Naive B cell (primary cell): ENCODE measurements around the gene SCN1A. TPM values are rescaled to one million over a fixed set of nuclear protein-coding genes. Genes with fewer than 3 reads are reported as not detected.
"Not testable (repeated sequence)": the region's sequence is repeated elsewhere in the genome, so short reads cannot be mapped to it uniquely, and the experiment has no call there.

Source experiments
- ATAC-seq, 2 donors: fragments of 150-1000 bp; cut with Tn5 transposase; 2 replicates each; pipeline ENCODE4 v1.10.0; 2021; ENCODE audit warnings: low read depth in 2 of 2, mild to moderate bottlenecking in 2 of 2, moderate library complexity in 2 of 2
- DNase-seq: peaks from one replicate; pipeline ENCODE4 v3.0.0; 2022
- H3K27ac Mint-ChIP-seq, 6 donors: one replicate each; pipeline ENCODE4 v1.8.0; 2020 to 2022; ENCODE audit warnings: mild to moderate bottlenecking in 6 of 6, mixed read lengths in 6 of 6, moderate library complexity in 5 of 6, inconsistent platforms in 2 of 6
- H3K27me3 Mint-ChIP-seq, 3 donors: one replicate each; pipeline ENCODE4 v1.8.0; 2021 to 2022; ENCODE audit warnings: mixed read lengths in 3 of 3, mild to moderate bottlenecking in 1 of 3
- H3K36me3 Mint-ChIP-seq, 2 donors: one replicate each; pipeline ENCODE4 v1.8.0; 2020 to 2022; ENCODE audit warnings: mixed read lengths in 2 of 2, inconsistent platforms in 1 of 2, mild to moderate bottlenecking in 1 of 2
- H3K4me1 Mint-ChIP-seq, 3 donors: one replicate each; pipeline ENCODE4 v1.8.0; 2020 to 2022; ENCODE audit warnings: mixed read lengths in 3 of 3, inconsistent platforms in 1 of 3, mild to moderate bottlenecking in 1 of 3, moderate library complexity in 1 of 3
- H3K4me3 Mint-ChIP-seq, 8 donors: one replicate each; pipeline ENCODE4 v1.8.0; 2020 to 2022; ENCODE audit warnings: mild to moderate bottlenecking in 8 of 8, mixed read lengths in 8 of 8, moderate library complexity in 8 of 8, inconsistent platforms in 2 of 8
- H3K9me3 Mint-ChIP-seq, 7 donors: one replicate each; pipeline ENCODE4 v1.8.0; 2020 to 2022; ENCODE audit warnings: mixed read lengths in 7 of 7, mild to moderate bottlenecking in 5 of 7, inconsistent platforms in 2 of 7, moderate library complexity in 1 of 7
- polyA plus RNA-seq, 6 donors: library from polyadenylated mRNA; unstranded; fragments of 300-500 nt; fragmentation: Illumina TruSeq; gene quantifications; one replicate each; pipeline ENCODE4 v1.2.3, GENCODE V29; 2021; ENCODE audit warnings: low read depth in 6 of 6

Gene SCN1A
- polyA plus RNA-seq, 6 donors from 2014 or later = not detected

- Mint-ChIP-seq H3K36me3 (no peaks in the 10 kb centered on the region), H3K9me3 (no peaks in the 10 kb centered on the region)
These were observed 1.7 kb downstream of the SCN1A start for GRCh38 chr2:166126007-166126639.

GRCh38 chr2:166125557-166125956 is 2.3 kb downstream of the SCN1A start:
- no peak for DNase-seq
- no peaks in the 10 kb centered on the region for H3K9me3 Mint-ChIP-seq
- ATAC-seq = no peak
- no peaks in the 10 kb centered on the region for H3K36me3 Mint-ChIP-seq
- peaks cover 2 to 6% (median 4%) of the 10 kb centered on the region in 3 donors for H3K4me1 Mint-ChIP-seq
- peaks cover 8 to 40% (median 17%) of the 10 kb centered on the region in 3 donors for H3K27me3 Mint-ChIP-seq
- H3K4me3 Mint-ChIP-seq = no peak overlapping the region
- H3K27ac Mint-ChIP-seq = peak overlapping the region in 1 of 6 donors; percentile 53

More at GRCh38 chr2:166126007-166126639, 1.7 kb downstream of the SCN1A start:
- H3K27ac Mint-ChIP-seq = no peak overlapping the region
- no peak for DNase-seq
- no peak overlapping the region for H3K4me3 Mint-ChIP-seq
- peaks cover 2 to 6% (median 4%) of the 10 kb centered on the region in 3 donors for H3K4me1 Mint-ChIP-seq
- peaks cover 10 to 42% (median 19%) of the 10 kb centered on the region in 3 donors for H3K27me3 Mint-ChIP-seq
- no peak for ATAC-seq

DNA sequence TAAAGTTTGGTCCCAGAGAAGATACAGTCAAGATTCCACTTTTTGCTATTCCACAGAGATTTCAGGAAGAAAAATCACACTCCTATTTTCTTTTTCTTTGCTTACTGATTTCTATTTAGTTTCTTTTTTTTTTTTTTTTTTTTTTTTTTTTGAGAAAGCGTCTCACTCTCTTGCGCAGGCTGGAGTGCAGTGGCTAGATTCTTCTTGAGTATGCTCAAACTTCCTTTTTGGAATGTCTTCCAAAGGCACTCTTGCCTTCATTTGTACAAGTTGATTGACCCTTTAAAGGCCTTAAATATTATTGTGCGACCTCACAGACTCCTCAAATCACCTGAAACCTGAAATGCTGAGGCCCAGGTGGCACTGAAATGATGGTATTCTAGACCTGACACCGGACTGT is 9.6 kb downstream of the SCN1A start:
- ATAC-seq (no peak), DNase-seq (no peak)
- Mint-ChIP-seq H3K4me1 (no peaks in the 10 kb centered on the region), H3K27ac (no peak overlapping the region), H3K36me3 (no peaks in the 10 kb centered on the region), H3K9me3 (no peaks in the 10 kb centered on the region), H3K27me3 (no peaks in the 10 kb centered on the region), H3K4me3 (no peak overlapping the region)

GRCh38 chr2:166117491-166117890 is 10.3 kb downstream of the SCN1A start:
- ATAC-seq = no peak
- Mint-ChIP-seq H3K4me3 (no peak overlapping the region), H3K9me3 (no peaks in the 10 kb centered on the region), H3K4me1 (no peaks in the 10 kb centered on the region), H3K27ac (no peak overlapping the region), H3K27me3 (no peaks in the 10 kb centered on the region), H3K36me3 (no peaks in the 10 kb centered on the region)
- no peak for DNase-seq

- Mint-ChIP-seq H3K4me1 (no peaks in the 10 kb centered on the region), H3K4me3 (no peak overlapping the region), H3K27ac (no peak overlapping the region), H3K27me3 (no peaks in the 10 kb centered on the region), H3K36me3 (no peaks in the 10 kb centered on the region), H3K9me3 (peaks cover 0 to 3% (median 0%) of the 10 kb centered on the region in 7 donors)
- DNase-seq (no peak), ATAC-seq (no peak)
These were observed 12.2 kb downstream of the SCN1A start for GRCh38 chr2:166115589-166115988.

- no peaks in the 10 kb centered on the region for H3K27me3 Mint-ChIP-seq
- no peak for ATAC-seq
- H3K4me3 Mint-ChIP-seq = no peak overlapping the region
- no peaks in the 10 kb centered on the region for H3K4me1 Mint-ChIP-seq
- no peak overlapping the region for H3K27ac Mint-ChIP-seq
- DNase-seq = no peak
- no peaks in the 10 kb centered on the region for H3K36me3 Mint-ChIP-seq
- peaks cover 0 to 8% (median 0%) of the 10 kb centered on the region in 7 donors for H3K9me3 Mint-ChIP-seq
These were observed 15.6 kb downstream of the SCN1A start for GRCh38 chr2:166112193-166112605.

- Mint-ChIP-seq H3K9me3 (peaks cover 0 to 8% (median 0%) of the 10 kb centered on the region in 7 donors), H3K4me3 (no peak overlapping the region), H3K36me3 (no peaks in the 10 kb centered on the region), H3K27ac (no peak overlapping the region), H3K4me1 (peaks cover 0 to 2% (median 0%) of the 10 kb centered on the region in 3 donors), H3K27me3 (no peaks in the 10 kb centered on the region)
- ATAC-seq (no peak), DNase-seq (no peak)
These were observed 21.3 kb downstream of the SCN1A start for GRCh38 chr2:166106431-166107015.

- Mint-ChIP-seq H3K4me3 (no peak overlapping the region), H3K4me1 (peaks cover 0 to 2% (median 0%) of the 10 kb centered on the region in 3 donors), H3K27me3 (no peaks in the 10 kb centered on the region), H3K9me3 (peaks cover 0 to 4% (median 0%) of the 10 kb centered on the region in 7 donors), H3K27ac (no peak overlapping the region), H3K36me3 (no peaks in the 10 kb centered on the region)
- no peak for ATAC-seq
- DNase-seq = no peak
These were observed 23.0 kb downstream of the SCN1A start for GRCh38 chr2:166104773-166105172.

DNA sequence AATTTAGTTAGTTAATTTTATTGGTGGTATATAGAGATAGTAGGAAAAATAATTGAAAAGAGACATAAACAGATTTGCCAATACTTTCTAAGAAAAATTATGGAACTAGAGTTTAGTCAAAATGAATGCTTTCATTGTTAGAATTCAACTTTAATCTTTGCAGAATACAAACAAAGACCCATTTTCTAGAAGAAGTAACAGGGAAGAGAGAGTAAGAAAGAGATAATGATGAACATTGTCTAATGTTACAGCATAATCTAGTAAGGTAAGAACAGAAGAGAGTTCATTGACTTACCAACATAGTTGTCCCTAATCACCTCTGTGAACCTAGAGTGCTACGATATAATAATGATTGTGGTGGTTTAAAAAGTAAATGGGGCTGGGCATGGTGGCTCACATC is 23.7 kb downstream of the SCN1A start:
- no peaks in the 10 kb centered on the region for H3K27me3 Mint-ChIP-seq
- ATAC-seq (no peak), DNase-seq (no peak)
- H3K4me3 Mint-ChIP-seq = no peak overlapping the region
- H3K36me3 Mint-ChIP-seq = no peaks in the 10 kb centered on the region
- peaks cover 0 to 2% (median 0%) of the 10 kb centered on the region in 3 donors for H3K4me1 Mint-ChIP-seq
- peaks cover 0 to 4% (median 0%) of the 10 kb centered on the region in 7 donors for H3K9me3 Mint-ChIP-seq
- H3K27ac Mint-ChIP-seq = no peak overlapping the region

DNA sequence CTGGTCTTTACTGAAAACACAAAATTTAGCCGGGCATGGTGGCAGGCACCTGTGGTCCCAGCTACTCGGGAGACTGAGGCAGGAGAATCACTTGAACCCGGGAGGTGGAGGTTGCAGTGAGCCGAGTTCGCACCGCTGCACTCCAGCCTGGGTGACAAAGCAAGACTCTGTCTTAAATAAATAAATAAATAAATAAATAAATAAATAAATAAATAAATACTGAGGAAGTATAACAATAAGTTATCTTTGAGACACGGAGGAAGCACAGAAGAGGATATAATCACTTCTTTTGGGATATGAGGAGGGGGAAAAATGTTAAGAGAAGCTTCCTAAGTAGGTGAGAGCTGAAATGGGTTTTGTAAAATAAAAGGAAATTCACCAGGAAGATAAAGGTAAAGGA is 24.5 kb downstream of the SCN1A start:
- H3K4me1 Mint-ChIP-seq, ATAC-seq, H3K4me3 Mint-ChIP-seq, H3K36me3 Mint-ChIP-seq, DNase-seq, H3K9me3 Mint-ChIP-seq, H3K27ac Mint-ChIP-seq, H3K27me3 Mint-ChIP-seq: not testable (repeated sequence)

- no peaks in the 10 kb centered on the region for H3K9me3 Mint-ChIP-seq
- DNase-seq = no peak
These were observed 33.5 kb downstream of the SCN1A start for GRCh38 chr2:166094325-166094724.

DNA sequence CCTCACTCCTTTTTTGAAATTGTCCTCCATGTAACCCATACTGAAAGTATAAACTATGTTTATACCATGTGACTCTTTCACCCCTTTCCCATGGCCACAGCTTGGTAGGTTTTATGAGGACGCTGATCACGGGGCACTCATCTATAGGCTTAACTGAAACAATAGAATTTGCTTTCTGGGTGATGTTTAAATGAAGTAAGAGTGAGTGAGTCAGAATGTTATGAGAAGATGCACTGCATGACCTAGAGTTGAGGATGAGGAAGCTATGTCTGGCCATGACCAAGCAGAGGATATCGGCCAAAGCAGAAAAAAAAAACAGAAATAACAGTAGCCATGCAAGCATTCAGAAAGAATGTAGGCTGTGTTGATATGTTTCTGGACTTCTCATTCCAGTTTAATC is 34.9 kb downstream of the SCN1A start:
- DNase-seq (no peak), ATAC-seq (no peak)
- Mint-ChIP-seq H3K4me3 (no peak overlapping the region), H3K36me3 (no peaks in the 10 kb centered on the region), H3K27me3 (peaks cover 0 to 4% (median 0%) of the 10 kb centered on the region in 3 donors), H3K27ac (no peak overlapping the region), H3K9me3 (no peaks in the 10 kb centered on the region), H3K4me1 (no peaks in the 10 kb centered on the region)

More at GRCh38 chr2:166094325-166094724, 33.5 kb downstream of the SCN1A start:
- Mint-ChIP-seq H3K36me3 (no peaks in the 10 kb centered on the region), H3K4me1 (no peaks in the 10 kb centered on the region), H3K4me3 (no peak overlapping the region), H3K27me3 (peaks cover 0 to 8% (median 0%) of the 10 kb centered on the region in 3 donors), H3K27ac (no peak overlapping the region)
- ATAC-seq = no peak

GRCh38 chr2:166091439-166091838 is 36.4 kb downstream of the SCN1A start:
- peaks cover 0 to 4% (median 0%) of the 10 kb centered on the region in 3 donors for H3K27me3 Mint-ChIP-seq
- H3K36me3 Mint-ChIP-seq = no peaks in the 10 kb centered on the region
- H3K4me1 Mint-ChIP-seq = no peaks in the 10 kb centered on the region
- H3K27ac Mint-ChIP-seq = no peak overlapping the region
- no peaks in the 10 kb centered on the region for H3K9me3 Mint-ChIP-seq
- DNase-seq (no peak), ATAC-seq (no peak)
- no peak overlapping the region for H3K4me3 Mint-ChIP-seq

DNA sequence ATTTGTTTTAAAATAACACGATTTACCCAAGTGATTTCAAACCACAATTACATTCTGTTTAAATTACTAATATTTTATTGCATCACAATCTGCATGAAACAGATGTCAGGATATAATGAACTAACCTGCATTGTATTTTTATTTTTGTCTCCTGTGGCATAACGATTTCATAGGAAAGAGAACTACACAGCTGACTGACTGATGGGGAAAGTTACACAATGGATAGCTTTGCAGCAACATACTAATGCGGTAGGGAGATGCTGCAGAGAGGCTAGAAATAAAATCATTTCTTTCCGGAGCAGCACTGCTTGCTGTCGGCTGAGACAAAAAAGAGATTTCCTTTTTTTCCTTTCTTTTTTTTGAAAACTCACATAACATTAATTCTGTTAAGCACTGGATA is 36.9 kb downstream of the SCN1A start:
- H3K36me3 Mint-ChIP-seq = no peaks in the 10 kb centered on the region
- no peak for ATAC-seq
- peaks cover 0 to 4% (median 0%) of the 10 kb centered on the region in 3 donors for H3K27me3 Mint-ChIP-seq
- H3K4me1 Mint-ChIP-seq = no peaks in the 10 kb centered on the region
- H3K27ac Mint-ChIP-seq = no peak overlapping the region
- no peak overlapping the region for H3K4me3 Mint-ChIP-seq
- H3K9me3 Mint-ChIP-seq = no peaks in the 10 kb centered on the region
- no peak for DNase-seq
